HS-27A (cell line): ENCODE results near the gene ADAP1.

Source experiments
- DNase-seq: peaks from one replicate; pipeline ENCODE4 v3.0.0-alpha.2; 2012; ENCODE audit warnings: low read depth, missing footprints

The ADAP1 gene

DNA sequence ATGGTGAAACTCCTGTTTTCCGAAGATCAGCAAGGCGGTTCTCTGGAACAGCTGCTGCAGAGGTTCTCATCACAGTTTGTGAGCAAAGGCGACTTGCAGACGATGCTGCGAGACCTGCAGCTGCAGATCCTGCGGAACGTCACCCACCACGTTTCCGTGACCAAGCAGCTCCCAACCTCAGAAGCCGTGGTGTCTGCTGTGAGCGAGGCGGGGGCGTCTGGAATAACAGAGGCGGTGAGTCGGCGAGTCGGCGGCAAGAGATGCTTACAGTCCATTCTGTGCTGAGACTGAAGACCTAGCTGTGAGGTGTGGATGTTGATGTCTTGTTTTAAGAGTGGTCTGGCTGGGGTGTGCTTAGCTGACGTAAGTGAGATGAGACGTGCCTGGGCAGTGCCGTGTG, 94.3 kb downstream of the ADAP1 start:
- no peak for DNase-seq

DNA sequence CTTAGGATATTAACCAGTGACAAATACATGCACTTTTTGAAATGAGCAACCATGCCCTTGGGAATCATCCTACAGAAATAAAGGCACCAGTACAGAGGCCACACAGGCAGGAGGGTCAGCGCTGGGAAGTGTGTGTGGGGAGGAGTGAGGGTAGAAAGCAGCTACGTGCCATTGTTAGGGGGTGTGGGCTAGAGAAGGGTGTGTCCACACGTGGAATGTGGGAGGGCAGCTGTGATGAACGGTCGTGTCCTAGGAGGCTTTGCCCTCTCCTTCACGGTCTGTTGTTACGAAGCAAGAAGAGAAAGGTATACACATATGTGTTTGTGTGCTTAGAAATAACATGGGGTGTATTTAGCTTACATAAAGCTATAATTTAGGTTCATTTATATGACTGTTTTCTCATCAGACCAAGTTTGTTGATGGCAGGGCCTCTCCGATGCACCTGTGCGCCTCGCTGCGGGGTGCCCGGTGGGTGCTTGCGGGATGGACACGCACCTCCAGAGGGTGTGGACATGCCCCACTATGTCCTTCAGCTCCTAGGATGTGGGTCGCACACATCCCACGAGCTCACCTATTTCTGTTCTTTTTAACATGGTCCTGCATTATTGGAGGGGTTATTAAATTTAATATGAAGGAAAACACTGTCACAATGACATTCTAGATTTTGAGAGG, 95.0 kb downstream of the ADAP1 start:
- no peak for DNase-seq

DNA sequence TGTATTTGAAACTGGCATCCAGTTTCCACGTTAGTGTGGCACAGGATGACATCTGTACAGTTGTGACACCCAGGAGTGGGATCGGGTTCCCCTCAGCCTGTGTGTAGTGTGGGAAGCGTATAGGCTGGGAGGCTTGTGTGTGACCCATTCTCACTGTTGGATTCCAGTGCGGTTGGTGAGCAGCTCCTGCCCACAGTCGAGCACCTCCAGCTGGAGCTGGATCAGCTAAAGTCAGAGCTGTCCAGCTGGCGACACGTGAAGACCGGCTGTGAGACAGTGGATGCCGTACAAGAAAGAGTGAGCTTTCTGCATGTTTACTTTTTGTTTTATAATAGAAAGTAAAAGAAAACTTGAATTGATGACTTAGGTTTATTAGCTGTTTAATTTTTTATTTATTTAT, 96.8 kb downstream of the ADAP1 start:
- no peak for DNase-seq

DNA sequence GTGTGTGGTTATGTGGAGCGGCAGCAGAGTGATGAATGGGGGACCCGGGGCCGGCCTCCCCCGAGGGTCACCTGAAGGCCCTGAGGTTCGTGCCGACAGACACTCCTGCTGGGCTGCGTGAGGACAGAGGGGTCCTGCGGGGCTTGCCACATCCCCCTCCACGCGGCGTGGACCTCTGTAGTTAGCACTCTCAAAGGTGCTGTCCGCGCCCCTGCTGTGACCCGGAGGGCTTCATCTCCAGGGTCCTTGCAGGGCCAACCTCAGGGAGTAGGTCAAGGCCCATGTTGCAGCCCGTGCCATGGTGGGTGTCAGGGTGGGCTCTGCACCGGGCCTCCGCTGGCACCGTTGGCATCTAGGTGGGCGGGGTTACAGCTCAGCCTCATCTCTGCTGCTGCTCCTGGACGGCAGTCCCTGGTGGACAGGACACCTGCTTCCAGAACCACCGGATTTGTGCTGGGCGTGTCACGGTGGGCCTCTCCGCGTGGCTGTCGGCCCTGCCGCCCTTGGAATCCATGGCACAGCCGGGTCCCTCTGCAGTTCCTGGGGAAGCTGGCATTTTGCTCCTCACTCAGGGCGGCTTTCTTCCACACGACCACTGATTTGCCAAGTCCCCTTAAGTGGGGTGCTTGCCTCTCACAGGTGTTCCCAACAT, 97.9 kb downstream of the ADAP1 start:
- no peak for DNase-seq

DNA sequence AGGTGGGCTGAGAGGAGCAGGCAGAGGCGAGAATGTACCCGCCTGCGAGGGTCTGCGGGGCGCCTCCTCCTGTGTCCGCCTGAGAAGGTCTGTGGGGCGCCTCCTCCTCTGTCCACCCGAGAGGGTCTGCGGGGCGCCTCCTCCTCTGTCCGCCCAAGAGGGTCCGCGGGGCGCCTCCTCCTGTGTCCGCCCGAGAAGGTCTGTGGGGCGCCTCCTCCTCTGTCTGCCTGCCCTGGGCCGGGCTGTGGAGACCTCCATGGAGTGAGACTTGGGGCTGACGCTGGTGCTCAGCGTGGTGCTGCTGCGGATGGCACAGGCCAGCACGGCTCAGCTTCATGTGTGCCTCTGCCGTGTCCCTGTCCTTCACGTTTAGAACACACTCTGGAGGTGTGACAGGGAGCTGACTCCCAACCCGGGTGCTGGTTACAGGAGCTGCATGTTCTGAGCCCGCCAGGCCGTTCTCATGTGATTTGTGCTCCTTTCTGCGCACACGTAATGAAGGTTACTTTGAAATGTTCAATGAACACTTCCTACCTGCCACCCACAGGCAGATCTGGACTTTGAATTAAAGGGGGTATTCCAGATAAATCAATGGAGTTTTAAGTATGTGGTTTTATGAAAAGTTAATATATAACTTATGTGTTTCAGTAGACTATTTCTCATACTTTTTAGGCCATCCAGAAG, 98.7 kb downstream of the ADAP1 start:
- DNase-seq = no peak

DNA sequence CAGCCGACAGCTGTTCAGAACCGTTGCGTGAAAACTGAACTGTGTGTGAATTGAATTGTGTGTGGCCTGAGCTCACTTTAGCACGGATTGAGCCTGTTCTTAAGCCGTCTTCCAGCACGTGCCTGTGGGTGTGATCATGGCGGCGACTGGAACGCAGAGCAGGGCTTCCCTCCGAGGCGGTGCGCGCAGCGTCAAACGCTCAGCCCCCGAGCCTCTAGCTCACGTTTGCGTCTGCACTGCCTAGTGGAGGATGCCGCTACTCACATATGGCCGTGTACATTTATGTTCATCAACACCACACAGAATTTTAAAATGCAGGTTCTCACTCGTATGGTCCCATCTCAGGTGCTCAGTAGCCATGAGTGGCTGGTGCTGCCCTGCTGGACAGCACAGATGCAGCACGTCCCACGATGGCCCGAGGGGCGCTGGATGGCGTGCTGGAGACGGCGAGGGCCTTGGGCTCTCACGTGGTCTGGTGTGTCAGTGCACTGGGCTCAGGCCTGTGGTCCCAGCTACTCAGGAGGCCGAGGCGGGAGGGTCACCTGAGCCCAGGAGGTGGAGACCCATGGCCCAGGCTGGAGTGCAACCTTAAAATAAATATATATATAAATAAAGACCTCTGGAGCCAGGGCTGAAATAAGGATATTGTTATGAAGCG, 100.2 kb downstream of the ADAP1 start:
- DNase-seq = no peak

DNA sequence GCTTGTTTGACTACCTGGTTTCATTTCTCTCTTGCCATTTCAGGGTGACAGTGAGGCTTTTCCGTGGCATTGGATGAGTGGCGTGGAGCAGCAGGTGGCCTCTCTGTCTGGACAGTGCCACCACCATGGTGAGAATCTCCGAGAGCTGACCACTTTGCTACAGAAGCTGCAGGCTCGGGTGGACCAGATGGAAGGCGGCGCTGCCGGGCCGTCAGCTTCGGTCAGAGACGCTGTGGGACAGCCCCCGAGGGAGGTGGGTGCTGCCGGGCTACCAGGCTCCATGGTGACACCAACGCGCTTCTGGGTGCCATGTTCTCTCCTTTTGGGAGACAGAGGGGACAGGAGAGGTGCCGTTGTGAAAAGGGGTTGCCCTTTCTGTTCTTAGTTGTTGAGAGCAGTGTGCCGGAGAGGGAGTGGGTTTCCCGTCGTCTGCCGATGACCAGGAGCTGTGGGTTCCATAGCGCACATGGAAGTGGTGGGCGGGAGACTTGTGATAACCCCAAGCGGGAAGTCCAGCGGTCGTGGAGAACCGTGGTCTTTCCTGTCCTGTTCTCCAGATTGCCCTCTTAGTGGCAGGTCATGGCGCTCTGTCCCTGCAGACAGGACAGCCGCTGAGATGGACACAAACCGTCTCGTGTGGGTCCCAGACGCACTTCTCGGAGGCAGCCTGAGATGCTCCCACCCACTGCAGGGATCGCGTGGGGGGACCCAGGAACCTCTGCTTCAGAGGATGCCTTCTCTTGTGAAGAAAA, 100.9 kb downstream of the ADAP1 start:
- no peak for DNase-seq

DNA sequence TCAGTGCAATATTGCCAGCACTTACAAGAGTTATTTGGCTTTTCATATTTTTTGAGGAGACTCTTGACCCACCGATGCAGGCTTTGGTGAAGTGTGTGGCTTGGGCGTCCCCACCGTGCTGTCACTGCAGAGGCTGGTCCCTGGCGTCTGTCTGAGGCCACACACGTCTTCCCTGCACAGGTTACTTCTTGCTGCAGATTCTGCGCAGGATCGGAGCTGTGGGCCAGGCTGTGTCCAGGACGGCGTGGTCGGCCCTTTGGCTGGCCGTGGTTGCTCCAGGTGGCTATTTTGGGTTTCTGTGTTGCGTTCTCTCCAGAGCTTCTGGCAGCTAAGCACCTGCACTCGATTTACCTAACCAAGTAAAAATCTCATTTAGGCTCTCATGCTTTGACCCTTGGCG, 103.3 kb downstream of the ADAP1 start:
- no peak for DNase-seq

DNA sequence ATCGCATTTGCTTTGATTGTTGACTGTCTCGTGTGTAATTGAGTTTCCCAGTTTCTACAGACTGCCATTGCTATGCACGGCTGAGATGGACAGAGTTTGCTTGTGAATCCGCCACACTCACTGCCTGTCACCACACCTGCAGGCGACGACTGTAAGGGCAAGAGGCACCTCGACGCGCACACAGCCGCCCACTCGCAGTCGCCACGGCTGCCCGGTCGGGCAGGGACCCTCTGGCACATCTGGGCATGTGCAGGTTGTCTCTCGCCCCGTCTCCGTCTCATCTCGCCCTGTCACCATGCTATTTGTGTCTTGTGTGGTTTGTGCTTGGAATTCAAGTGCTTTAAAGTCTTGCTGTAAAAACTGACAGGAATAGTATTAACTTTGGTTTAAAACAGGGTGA, 104.7 kb downstream of the ADAP1 start:
- DNase-seq = no peak

DNA sequence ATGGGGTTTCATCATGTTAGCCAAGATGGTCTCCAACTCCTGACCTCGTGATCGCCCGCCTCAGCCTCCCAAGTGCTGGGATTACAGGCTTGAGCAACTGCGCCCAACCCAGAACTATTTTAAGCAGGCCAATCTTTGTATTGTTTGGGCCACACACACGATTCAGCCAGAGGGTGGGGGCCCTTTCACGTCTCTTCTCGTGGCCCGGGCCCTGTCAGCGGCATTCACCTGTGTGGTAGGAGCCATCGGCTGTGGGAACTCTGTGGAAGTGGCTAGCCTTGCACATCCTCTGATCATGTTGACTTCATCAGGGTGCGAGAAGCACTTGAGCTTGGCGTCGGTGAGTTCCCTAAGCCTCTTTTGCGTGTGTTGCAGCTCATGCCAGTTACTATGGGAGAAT, 105.3 kb downstream of the ADAP1 start:
- DNase-seq = no peak
